ENCODE measurements around the gene VPS41.

Gene VPS41

DNA sequence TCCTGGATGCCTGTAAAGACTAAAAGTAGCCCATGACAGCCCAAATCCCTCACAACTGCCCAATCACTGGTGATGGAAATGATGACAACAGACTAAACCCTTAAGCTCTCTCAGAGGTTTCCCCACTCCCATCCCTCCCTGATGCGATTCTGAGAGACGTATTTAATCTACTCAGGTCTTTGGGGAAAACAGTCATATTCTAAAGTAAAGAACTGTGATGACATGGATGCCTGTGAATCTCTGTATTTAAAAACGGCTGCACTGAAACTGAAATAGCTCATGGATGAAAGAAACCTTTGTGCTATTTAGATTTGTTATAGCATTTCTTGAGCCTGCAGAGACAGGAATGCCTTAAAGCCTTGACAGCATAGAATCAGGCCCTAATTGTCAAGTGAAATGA lies 28.5 kb downstream of the VPS41 start:
- Histone ChIP-seq H3K27ac (ENCODE audit: low read length) (no peak overlapping the region), H3K4me1 (ENCODE audit: control insufficient read depth in 1 of 2, insufficient read depth in 2 of 2, low read length in 2 of 2) (no peaks in the 10 kb centered on the region)

DNA sequence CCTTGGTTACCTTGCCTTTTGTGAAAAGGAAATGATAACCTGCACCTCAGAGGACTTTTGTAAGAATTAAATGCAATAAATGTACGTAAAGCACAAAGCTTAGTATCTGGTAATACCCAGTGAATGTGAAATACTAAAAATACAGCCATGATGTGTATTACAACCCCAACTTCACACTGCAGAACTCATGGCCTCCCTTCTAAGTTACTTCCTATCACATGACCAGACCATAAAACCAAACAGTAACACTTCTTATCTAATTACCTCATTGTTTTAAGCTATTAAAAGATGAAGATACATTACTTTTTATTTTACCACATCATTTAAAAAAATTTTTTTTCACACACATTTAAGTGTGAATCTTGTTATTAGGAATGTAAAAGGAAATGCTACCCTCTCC lies 29.0 kb downstream of the VPS41 start:
- H3K4me1 ChIP-seq (ENCODE audit: control insufficient read depth in 1 of 2, insufficient read depth in 2 of 2, low read length in 2 of 2), result no peaks in the 10 kb centered on the region
- H3K27ac ChIP-seq (ENCODE audit: low read length), result no peak overlapping the region
- H3K9me3 ChIP-seq (ENCODE audit: control insufficient read depth in 1 of 2, low read length in 2 of 2), result no peaks in the 10 kb centered on the region

More for the DNA sequence above, 28.5 kb downstream of the VPS41 start:
- Histone ChIP-seq H3K27me3 (ENCODE audit: low read depth, low read length) (no peaks in the 10 kb centered on the region), H3K9me3 (ENCODE audit: control insufficient read depth in 1 of 2, low read length in 2 of 2) (no peaks in the 10 kb centered on the region), H3K36me3 (ENCODE audit: control insufficient read depth in 1 of 2, insufficient read depth in 2 of 2, low read length in 2 of 2) (no peaks in the 10 kb centered on the region), H3K4me3 (ENCODE audit: low read depth in 1 of 2, low read length in 2 of 2) (no peak overlapping the region)

GRCh38 chr7:38878694-38879457 lies 30.1 kb downstream of the VPS41 start:
- Histone ChIP-seq H3K4me1 (ENCODE audit: control insufficient read depth in 1 of 2, insufficient read depth in 2 of 2, low read length in 2 of 2) (no peaks in the 10 kb centered on the region), H3K36me3 (ENCODE audit: control insufficient read depth in 1 of 2, insufficient read depth in 2 of 2, low read length in 2 of 2) (no peaks in the 10 kb centered on the region), H3K9me3 (ENCODE audit: control insufficient read depth in 1 of 2, low read length in 2 of 2) (no peaks in the 10 kb centered on the region), H3K4me3 (ENCODE audit: low read depth in 1 of 2, low read length in 2 of 2) (no peak overlapping the region), H3K27ac (ENCODE audit: low read length) (no peak overlapping the region), H3K27me3 (ENCODE audit: low read depth, low read length) (no peaks in the 10 kb centered on the region)

More for the DNA sequence above, 29.0 kb downstream of the VPS41 start:
- Histone ChIP-seq H3K27me3 (ENCODE audit: low read depth, low read length) (no peaks in the 10 kb centered on the region), H3K36me3 (ENCODE audit: control insufficient read depth in 1 of 2, insufficient read depth in 2 of 2, low read length in 2 of 2) (no peaks in the 10 kb centered on the region), H3K4me3 (ENCODE audit: low read depth in 1 of 2, low read length in 2 of 2) (no peak overlapping the region)

DNA sequence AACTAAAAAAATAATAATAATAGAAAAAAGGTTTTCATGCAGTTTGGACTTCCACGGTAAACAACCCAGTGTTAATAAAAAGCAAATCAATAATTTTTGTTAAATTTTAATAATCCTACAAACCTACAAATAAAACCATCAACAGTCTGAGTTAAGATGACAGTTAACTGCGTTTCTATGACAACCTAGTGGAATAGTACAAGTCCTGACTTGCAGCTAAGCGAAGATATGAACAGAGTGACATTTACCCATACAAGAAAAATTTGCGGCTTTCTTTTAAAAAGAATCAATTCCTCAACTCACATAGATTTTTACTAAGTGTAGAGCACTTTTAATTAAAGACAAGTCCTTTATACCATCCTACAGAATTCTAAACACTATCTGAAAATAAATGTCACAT lies 35.6 kb downstream of the VPS41 start:
- no peaks in the 10 kb centered on the region for H3K4me1 ChIP-seq (ENCODE audit: control insufficient read depth in 1 of 2, insufficient read depth in 2 of 2, low read length in 2 of 2)
- H3K27me3 ChIP-seq (ENCODE audit: low read depth, low read length), result no peaks in the 10 kb centered on the region
- no peak overlapping the region for H3K4me3 ChIP-seq (ENCODE audit: low read depth in 1 of 2, low read length in 2 of 2)
- no peak overlapping the region for H3K27ac ChIP-seq (ENCODE audit: low read length)
- no peaks in the 10 kb centered on the region for H3K9me3 ChIP-seq (ENCODE audit: control insufficient read depth in 1 of 2, low read length in 2 of 2)
- H3K36me3 ChIP-seq (ENCODE audit: control insufficient read depth in 1 of 2, insufficient read depth in 2 of 2, low read length in 2 of 2), result peaks cover 0 to 5% of the 10 kb centered on the region in 2 donors

DNA sequence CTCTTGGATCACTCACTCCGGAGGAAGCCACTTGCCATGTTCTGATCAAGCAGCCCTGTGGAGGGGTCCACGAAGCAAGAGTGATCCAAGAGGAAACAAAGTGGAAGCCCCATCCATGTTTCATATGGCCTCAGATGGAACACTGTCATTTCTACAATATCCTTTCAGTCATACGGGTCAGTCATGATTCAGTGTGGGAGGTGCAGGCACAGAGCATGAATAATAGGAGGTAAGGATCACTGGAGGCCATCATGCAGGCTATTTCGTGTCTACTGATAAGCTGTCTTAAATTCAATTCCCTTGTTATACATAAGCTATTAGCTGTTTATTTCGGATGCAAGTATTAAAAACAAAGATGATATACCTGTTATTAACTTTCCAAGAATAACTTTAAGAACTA lies 36.8 kb downstream of the VPS41 start:
- H3K27me3 ChIP-seq (ENCODE audit: low read depth, low read length), result no peaks in the 10 kb centered on the region
- no peak overlapping the region for H3K27ac ChIP-seq (ENCODE audit: low read length)
- H3K4me1 ChIP-seq (ENCODE audit: control insufficient read depth in 1 of 2, insufficient read depth in 2 of 2, low read length in 2 of 2), result no peaks in the 10 kb centered on the region
- H3K36me3 ChIP-seq (ENCODE audit: control insufficient read depth in 1 of 2, insufficient read depth in 2 of 2, low read length in 2 of 2), result peaks cover 0 to 14% of the 10 kb centered on the region in 2 donors
- no peaks in the 10 kb centered on the region for H3K9me3 ChIP-seq (ENCODE audit: control insufficient read depth in 1 of 2, low read length in 2 of 2)
- H3K4me3 ChIP-seq (ENCODE audit: low read depth in 1 of 2, low read length in 2 of 2), result no peak overlapping the region

GRCh38 chr7:38870147-38870546 lies 38.8 kb downstream of the VPS41 start:
- Histone ChIP-seq H3K36me3 (ENCODE audit: control insufficient read depth in 1 of 2, insufficient read depth in 2 of 2, low read length in 2 of 2) (peaks cover 0 to 19% of the 10 kb centered on the region in 2 donors), H3K4me3 (ENCODE audit: low read depth in 1 of 2, low read length in 2 of 2) (no peak overlapping the region), H3K4me1 (ENCODE audit: control insufficient read depth in 1 of 2, insufficient read depth in 2 of 2, low read length in 2 of 2) (no peaks in the 10 kb centered on the region), H3K27me3 (ENCODE audit: low read depth, low read length) (no peaks in the 10 kb centered on the region), H3K9me3 (ENCODE audit: control insufficient read depth in 1 of 2, low read length in 2 of 2) (no peaks in the 10 kb centered on the region), H3K27ac (ENCODE audit: low read length) (no peak overlapping the region)

- H3K27ac ChIP-seq (ENCODE audit: low read length), result no peak overlapping the region
- peaks cover 0 to 22% of the 10 kb centered on the region in 2 donors for H3K36me3 ChIP-seq (ENCODE audit: control insufficient read depth in 1 of 2, insufficient read depth in 2 of 2, low read length in 2 of 2)
- no peaks in the 10 kb centered on the region for H3K27me3 ChIP-seq (ENCODE audit: low read depth, low read length)
- no peaks in the 10 kb centered on the region for H3K4me1 ChIP-seq (ENCODE audit: control insufficient read depth in 1 of 2, insufficient read depth in 2 of 2, low read length in 2 of 2)
- H3K4me3 ChIP-seq (ENCODE audit: low read depth in 1 of 2, low read length in 2 of 2), result no peak overlapping the region
- no peaks in the 10 kb centered on the region for H3K9me3 ChIP-seq (ENCODE audit: control insufficient read depth in 1 of 2, low read length in 2 of 2)
Measured at GRCh38 chr7:38863601-38864291, 45.2 kb downstream of the VPS41 start.

GRCh38 chr7:38862666-38863065 lies 46.3 kb downstream of the VPS41 start:
- Histone ChIP-seq H3K27me3 (ENCODE audit: low read depth, low read length) (no peaks in the 10 kb centered on the region), H3K27ac (ENCODE audit: low read length) (no peak overlapping the region), H3K4me1 (ENCODE audit: control insufficient read depth in 1 of 2, insufficient read depth in 2 of 2, low read length in 2 of 2) (no peaks in the 10 kb centered on the region)

DNA sequence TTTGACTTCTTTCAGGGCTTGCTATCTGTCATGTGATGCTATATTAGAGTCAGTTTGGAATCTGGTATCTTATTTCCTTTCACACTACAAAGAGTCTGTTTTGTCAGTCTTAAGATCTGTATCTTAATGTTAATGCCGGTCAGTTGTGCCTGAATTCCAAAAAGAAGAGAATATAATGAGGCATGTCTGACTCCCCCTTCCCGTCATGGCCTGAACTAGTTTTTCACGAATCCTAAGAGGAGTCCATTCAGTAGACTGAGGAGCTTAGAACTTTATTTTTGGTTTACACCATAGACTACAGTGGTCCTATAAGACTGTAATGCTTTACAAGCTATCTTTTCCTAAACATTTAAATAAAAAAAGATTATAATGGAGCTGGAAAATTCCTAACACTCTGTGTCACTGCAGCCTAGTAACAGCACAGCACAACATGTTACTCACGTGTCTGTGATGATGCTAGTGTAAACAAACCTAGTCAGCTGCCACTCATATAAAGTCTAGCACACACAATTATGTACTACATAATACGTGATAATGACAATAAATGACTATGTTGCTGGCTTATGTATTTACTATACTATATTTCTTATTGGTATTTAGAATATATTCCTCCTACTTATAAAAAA lies 50.6 kb downstream of the VPS41 start:
- Histone ChIP-seq H3K4me3 (ENCODE audit: low read depth in 1 of 2, low read length in 2 of 2) (no peak overlapping the region), H3K27ac (ENCODE audit: low read length) (no peak overlapping the region), H3K9me3 (ENCODE audit: control insufficient read depth in 1 of 2, low read length in 2 of 2) (no peaks in the 10 kb centered on the region), H3K36me3 (ENCODE audit: control insufficient read depth in 1 of 2, insufficient read depth in 2 of 2, low read length in 2 of 2) (peaks cover 0 to 7% of the 10 kb centered on the region in 2 donors), H3K27me3 (ENCODE audit: low read depth, low read length) (no peaks in the 10 kb centered on the region), H3K4me1 (ENCODE audit: control insufficient read depth in 1 of 2, insufficient read depth in 2 of 2, low read length in 2 of 2) (no peaks in the 10 kb centered on the region)

More at GRCh38 chr7:38862666-38863065, 46.3 kb downstream of the VPS41 start:
- H3K4me3 ChIP-seq (ENCODE audit: low read depth in 1 of 2, low read length in 2 of 2), result no peak overlapping the region
- peaks cover 0 to 14% of the 10 kb centered on the region in 2 donors for H3K36me3 ChIP-seq (ENCODE audit: control insufficient read depth in 1 of 2, insufficient read depth in 2 of 2, low read length in 2 of 2)
- H3K9me3 ChIP-seq (ENCODE audit: control insufficient read depth in 1 of 2, low read length in 2 of 2), result no peaks in the 10 kb centered on the region

DNA sequence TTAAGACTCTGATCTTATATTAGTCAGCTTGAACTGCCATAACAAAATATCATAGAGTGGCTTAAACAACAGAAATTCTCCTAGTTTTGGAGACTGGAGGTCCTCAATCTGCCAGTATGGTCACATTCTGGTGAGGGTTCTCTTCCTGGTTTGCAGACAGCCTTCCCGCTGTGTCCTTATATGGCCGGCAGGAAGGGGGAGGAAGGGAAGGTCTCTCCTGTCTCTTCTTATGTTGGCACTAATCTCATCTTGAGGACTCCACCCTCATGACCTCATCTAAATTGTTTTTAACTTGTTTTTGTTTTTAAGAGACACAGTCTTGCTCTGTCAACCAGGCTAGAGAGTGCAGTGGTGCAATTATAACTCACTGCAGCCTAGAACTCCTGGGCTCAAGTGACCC lies 53.1 kb downstream of the VPS41 start:
- Histone ChIP-seq H3K27me3 (ENCODE audit: low read depth, low read length) (no peaks in the 10 kb centered on the region), H3K27ac (ENCODE audit: low read length) (no peak overlapping the region), H3K9me3 (ENCODE audit: control insufficient read depth in 1 of 2, low read length in 2 of 2) (no peaks in the 10 kb centered on the region), H3K4me3 (ENCODE audit: low read depth in 1 of 2, low read length in 2 of 2) (no peak overlapping the region), H3K36me3 (ENCODE audit: control insufficient read depth in 1 of 2, insufficient read depth in 2 of 2, low read length in 2 of 2) (no peaks in the 10 kb centered on the region), H3K4me1 (ENCODE audit: control insufficient read depth in 1 of 2, insufficient read depth in 2 of 2, low read length in 2 of 2) (no peaks in the 10 kb centered on the region)

GRCh38 chr7:38855386-38855785 lies 53.6 kb downstream of the VPS41 start:
- Histone ChIP-seq H3K36me3 (ENCODE audit: control insufficient read depth in 1 of 2, insufficient read depth in 2 of 2, low read length in 2 of 2) (no peaks in the 10 kb centered on the region), H3K9me3 (ENCODE audit: control insufficient read depth in 1 of 2, low read length in 2 of 2) (no peaks in the 10 kb centered on the region), H3K4me1 (ENCODE audit: control insufficient read depth in 1 of 2, insufficient read depth in 2 of 2, low read length in 2 of 2) (no peaks in the 10 kb centered on the region), H3K27ac (ENCODE audit: low read length) (no peak overlapping the region), H3K27me3 (ENCODE audit: low read depth, low read length) (no peaks in the 10 kb centered on the region), H3K4me3 (ENCODE audit: low read depth in 1 of 2, low read length in 2 of 2) (no peak overlapping the region)

Data from muscle layer of duodenum (tissue), 2 donors.